Heart left ventricle (tissue), 16 donors: ENCODE results near the gene STT3B. TPM values are rescaled to one million over a fixed set of nuclear protein-coding genes. Genes with fewer than 3 reads are reported as not detected.

ENCODE experiments used
- ATAC-seq, 4 donors: fragments of 200-7000 bp; cut with Tn5 transposase; one replicate each; pipeline ENCODE4 v1.9.1; 2020 to 2022; ENCODE audit warnings: moderate library complexity in 4 of 4, mild to moderate bottlenecking in 3 of 4, moderate number of reproducible peaks in 1 of 4
- DNase-seq, 5 donors: peaks; one replicate each; pipeline ENCODE4 v3.0.0-alpha.2; 2020
- H3K27ac ChIP-seq, 12 donors: fragments of 200-600 bp; sonication (generic) in 4 of 12; one replicate each; pipeline versions ENCODE4 v1.5.0 to v1.8.0; 2016 to 2022; ENCODE audit warnings: mild to moderate bottlenecking in 2 of 12
- H3K27me3 ChIP-seq, 9 donors: fragments of 200-600 bp; sonication (generic) in 2 of 9; one replicate each; pipeline versions ENCODE4 v1.5.1 to v1.8.0; 2016 to 2022; ENCODE audit warnings: mild to moderate bottlenecking in 3 of 9
- H3K36me3 ChIP-seq, 9 donors: fragments of 200-600 bp; sonication (generic) in 2 of 9; one replicate each; pipeline versions ENCODE4 v1.5.0 to v1.8.0; 2018 to 2022; ENCODE audit warnings: mild to moderate bottlenecking in 2 of 9
- H3K4me1 ChIP-seq, 12 donors: fragments of 200-600 bp; sonication (generic) in 4 of 12; one replicate each; pipeline versions ENCODE4 v1.5.0 to v1.8.0; 2016 to 2022; ENCODE audit warnings: mild to moderate bottlenecking in 3 of 12
- H3K4me3 ChIP-seq, 12 donors: fragments of 200-600 bp; sonication (generic) in 4 of 12; one replicate each; pipeline versions ENCODE4 v1.5.0 to v1.8.0; 2017 to 2022; ENCODE audit warnings: mild to moderate bottlenecking in 9 of 12, moderate library complexity in 4 of 12
- H3K9me3 ChIP-seq, 12 donors: fragments of 200-600 bp; sonication (generic) in 4 of 12; one replicate each; pipeline versions ENCODE4 v1.5.0 to v1.8.0; 2016 to 2022; ENCODE audit warnings: mild to moderate bottlenecking in 1 of 12
- CTCF ChIP-seq, 12 donors: fragments of 200-600 bp; sonication (generic) in 4 of 12; IDR thresholded peaks; one replicate each; pipeline versions ENCODE4 v1.5.0 to v1.8.0; 2018 to 2022; ENCODE audit warnings: antibody characterized with exemption in 12 of 12, mild to moderate bottlenecking in 5 of 12
- POLR2A ChIP-seq, 2 donors: fragments of 450-650 bp; IDR thresholded peaks; one replicate each; pipeline ENCODE4 v1.6.1; 2017; ENCODE audit warnings: antibody characterized with exemption in 2 of 2, mild to moderate bottlenecking in 2 of 2, moderate library complexity in 2 of 2
- WGBS, 4 donors: extraction: QIAGEN DNeasy Blood & Tissue Kit in 2 of 4; methylation state at CpG; one replicate each; pipeline versions ENCODE4 v1.1.5 to v1.1.7; 2013 to 2018; 5-methylcytosine and 5-hydroxymethylcytosine counted together
- intact Hi-C, 10 donors: fragments of 100-400 bp; cut with DNase I; formaldehyde crosslinking; loops; one replicate each; pipeline versions ENCODE4 v1.11.1 to v1.14.2; 2022
- polyA plus RNA-seq, 2 donors: library from polyadenylated mRNA; stranded (reverse); fragments of 200-250 nt; gene quantifications; one replicate each; pipeline ENCODE4 v1.2.3, GENCODE V29; 2013
- total RNA-seq, 9 donors: library from RNA; depleted of rRNA in 2 of 9; stranded (reverse); fragments of >200 nt in 2 of 9; fragmentation: NEBNext Ultra II Directional in 3 of 9; extraction: Animal tissue kit (Norgen Biotek cat#: 25700) in 3 of 9; gene quantifications; one replicate each; pipeline versions ENCODE4 v1.1.0 to v1.2.4, GENCODE V29; 2016 to 2023
- donor health status: ischemic (EF 13 %, LVEDD 7.1; RV severe dilation, severe dysfunction).
- donor health status: healthy with polysubstance abuse.
- donor health status: DM: no; HTN: yes; CAD: no.
- donor health status: DM: no; HTN: no; CAD: no.
- donor health status: ischemic (EF 25% LVEDD 6.9; RV normal size, moderate dysfunction).
- donor health status: ischemic (EF 25% LVEDD 5.7; RV mildly dilated, moderate dysfunction).
- donor health status: healthy.
- donor health status: DM: yes; HTN: yes; CAD: no.
- donor health status: ischemic (EF 35%, LVEDD 5.7; RV mildly dilated, moderate dysfunction).
- donor health status: nonischemic (EF 11% LVEDD 7.7; RV severe dilation, severe dysfunction).
- donor health status: DM: yes; HTN: yes; CAD: no.
- donor health status: PGD.
- donor health status: ischemic (EF 29% LVEDD 5.4; RV normal size, mild dysfunction).
- donor health status: nonischemic (EF 23%, LVEDD 6.1; RV moderate dilation, normal function).

STT3B gene
- total and polyA plus RNA-seq, 11 donors: 30.2 to 109 (median 90.4) TPM

GRCh38 chr3:31622636-31623288 lies 90.0 kb downstream of the STT3B start:
- no peak for ATAC-seq
- Histone ChIP-seq H3K4me1 (no peaks in the 10 kb centered on the region), H3K27ac (no peak overlapping the region), H3K27me3 (no peaks in the 10 kb centered on the region), H3K4me3 (no peak overlapping the region), H3K9me3 (no peaks in the 10 kb centered on the region), H3K36me3 (peaks cover 0 to 99% (median 80%) of the 10 kb centered on the region in 9 donors)
- no peak for DNase-seq
- 84 to 98% (median 95%) methylated on average over 4 of the region's 4 CpGs for WGBS, 4 donors
- intact Hi-C loops: no loop called here
- TF ChIP-seq CTCF (IDR thresholded peaks at IDR 0.05): no peak
- no peak for TF ChIP-seq POLR2A (IDR thresholded peaks at IDR 0.05)

- Histone ChIP-seq H3K4me3 (no peak overlapping the region), H3K4me1 (peaks cover 0 to 4% (median 0%) of the 10 kb centered on the region in 12 donors), H3K9me3 (no peaks in the 10 kb centered on the region), H3K36me3 (peaks cover 0 to 93% (median 74%) of the 10 kb centered on the region in 9 donors), H3K27me3 (no peaks in the 10 kb centered on the region), H3K27ac (no peak overlapping the region)
- TF ChIP-seq CTCF (IDR thresholded peaks at IDR 0.05): no peak
- TF ChIP-seq POLR2A (IDR thresholded peaks at IDR 0.05): no peak
- WGBS, 4 donors: 93 to 95% (median 94%) methylated on average over 6 of the region's 6 CpGs
- no peak for DNase-seq
- ATAC-seq: no peak
- intact Hi-C loops: no loop called here
Measured at GRCh38 chr3:31624083-31624709, 91.5 kb downstream of the STT3B start.

GRCh38 chr3:31625358-31625757 lies 92.6 kb downstream of the STT3B start:
- Histone ChIP-seq H3K36me3 (peaks cover 0 to 93% (median 74%) of the 10 kb centered on the region in 9 donors), H3K4me3 (no peak overlapping the region)
- no peak for TF ChIP-seq CTCF (IDR thresholded peaks at IDR 0.05)
- no peak for TF ChIP-seq POLR2A (IDR thresholded peaks at IDR 0.05)

GRCh38 chr3:31629054-31629453 lies 96.3 kb downstream of the STT3B start:
- no peak for DNase-seq
- intact Hi-C loops: no loop called here
- Histone ChIP-seq H3K27me3 (no peaks in the 10 kb centered on the region), H3K4me3 (no peak overlapping the region), H3K36me3 (peaks cover 0 to 95% (median 83%) of the 10 kb centered on the region in 9 donors), H3K27ac (no peak overlapping the region), H3K4me1 (peaks cover 0 to 8% (median 0%) of the 10 kb centered on the region in 12 donors), H3K9me3 (no peaks in the 10 kb centered on the region)
- WGBS, 4 donors: 90 to 94% (median 91%) methylated on average over 5 of the region's 5 CpGs
- no peak for TF ChIP-seq CTCF (IDR thresholded peaks at IDR 0.05)
- TF ChIP-seq POLR2A (IDR thresholded peaks at IDR 0.05): no peak
- ATAC-seq: no peak

More at GRCh38 chr3:31625358-31625757, 92.6 kb downstream of the STT3B start:
- 90 to 95% (median 95%) methylated on average over 2 of the region's 2 CpGs for WGBS, 4 donors
- intact Hi-C loops: no loop called here
- H3K4me1 ChIP-seq: peaks cover 0 to 8% (median 0%) of the 10 kb centered on the region in 12 donors
- ATAC-seq (no peak), DNase-seq (no peak)
- H3K9me3 ChIP-seq: no peaks in the 10 kb centered on the region
- no peaks in the 10 kb centered on the region for H3K27me3 ChIP-seq
- no peak overlapping the region for H3K27ac ChIP-seq
